Measurements from ENCODE around the gene HACD4. TPM values are rescaled to one million over a fixed set of nuclear protein-coding genes. Genes with fewer than 3 reads are reported as not detected.

The HACD4 gene
- 1.6 and 2.6 TPM in 2 replicates for total RNA-seq

GRCh38 chr9:21031091-21031807 is at the start of gene HACD4:
Gene HACD4, minus strand, starts transcription at chr9:21031640. Its CDS starts 50 bp downstream, at chr9:21031590.

GRCh38 chr9:21077781-21078180 is 46.3 kb upstream of the HACD4 start, which contains the start of gene IFNB1:
Gene IFNB1, minus strand, starts transcription at chr9:21077942. Its CDS starts 73 bp downstream, at chr9:21077869.

Other genes with a start within 250 kb of the HACD4 start
- 0.46 TPM in 1 of 2 replicates, not detected in the other for gene IFNB1, start 46.3 kb upstream of the HACD4 start, total RNA-seq
- gene IFNW1, start 110.2 kb upstream of the HACD4 start, total RNA-seq: not detected in 2 replicates
- not detected in 2 replicates for gene IFNA21, start 135.0 kb upstream of the HACD4 start, total RNA-seq
- gene IFNA4, start 155.9 kb upstream of the HACD4 start, total RNA-seq: not detected in 2 replicates
- gene IFNA7, start 170.6 kb upstream of the HACD4 start, total RNA-seq: not detected in 2 replicates
- not detected in 2 replicates for gene IFNA10, start 175.5 kb upstream of the HACD4 start, total RNA-seq
- gene IFNA16, start 185.7 kb upstream of the HACD4 start, total RNA-seq: not detected in 2 replicates
- not detected in 2 replicates for gene IFNA17, start 196.6 kb upstream of the HACD4 start, total RNA-seq
- not detected in 2 replicates for gene IFNA14, start 208.4 kb upstream of the HACD4 start, total RNA-seq

Data from epithelial cell of umbilical artery (primary cell).